ENCODE results near the gene YAP1. TPM values are rescaled to one million over a fixed set of nuclear protein-coding genes. Genes with fewer than 3 reads are reported as not detected.

The YAP1 gene
- total RNA-seq, 2 experiments from 2014 or later = not detected

DNA sequence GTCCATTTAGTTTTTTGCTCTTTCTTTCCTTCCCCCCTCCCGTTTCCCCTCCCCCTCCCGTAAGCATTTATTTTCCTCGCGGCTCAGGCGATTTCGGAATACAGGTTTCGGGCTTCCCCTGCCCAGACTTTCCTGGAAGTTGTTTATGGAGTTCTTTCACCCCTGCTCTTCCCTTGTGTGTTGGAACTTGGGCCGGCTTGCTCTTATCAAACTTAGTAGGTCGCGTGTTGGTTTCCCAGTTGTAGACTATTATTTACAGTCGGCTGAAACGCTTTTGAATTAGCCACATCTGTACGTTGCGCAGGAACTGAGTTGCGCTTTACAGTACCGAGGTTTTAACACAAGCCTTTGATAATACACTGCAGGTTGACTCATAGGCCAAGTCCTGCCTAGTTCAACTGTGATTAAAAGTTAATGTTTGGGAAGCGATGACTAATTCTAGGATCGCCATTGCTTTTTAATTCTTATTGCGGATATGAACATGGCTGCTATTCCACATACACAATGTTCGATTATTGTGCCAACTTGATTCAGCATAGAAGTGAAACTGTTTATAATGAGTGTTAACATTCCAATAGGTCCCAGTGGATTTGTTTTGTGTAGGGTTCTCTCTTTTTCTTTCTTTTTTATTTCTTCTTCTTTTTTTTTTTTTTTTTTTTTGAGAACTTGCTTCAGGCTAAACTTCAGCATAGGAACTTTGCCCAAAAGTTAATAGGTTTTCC is 1.7 kb downstream of the YAP1 start:
- no peaks in the 10 kb centered on the region for H4K20me1 ChIP-seq (ENCODE audit: insufficient read depth, low read length)
- DNase-seq (ENCODE audit: low spot score) = no peak
- no peaks in the 10 kb centered on the region for H3K9me3 ChIP-seq (ENCODE audit: low read length)
- no TSS peak for BruUV-seq (replicated peaks)
- no peaks in the 10 kb centered on the region for H3K79me2 ChIP-seq (ENCODE audit: insufficient read depth, low read depth, low read length)
- H3K4me3 ChIP-seq (ENCODE audit: low read depth, low read length, poor library complexity, severe bottlenecking) = no peak overlapping the region
- H3K4me2 ChIP-seq (ENCODE audit: low read length) = no peak overlapping the region
- no peaks in the 10 kb centered on the region for H3K36me3 ChIP-seq (ENCODE audit: insufficient read depth, low read length)
- no peaks in the 10 kb centered on the region for H3K4me1 ChIP-seq (ENCODE audit: insufficient read depth, low read length, poor library complexity, severe bottlenecking)
- TF ChIP-seq EZH2phosphoT487 (IDR thresholded peaks at IDR 0.05; ENCODE audit: borderline replicate concordance, low read depth, low read length) = no peak
- TF ChIP-seq, protein P1, sequence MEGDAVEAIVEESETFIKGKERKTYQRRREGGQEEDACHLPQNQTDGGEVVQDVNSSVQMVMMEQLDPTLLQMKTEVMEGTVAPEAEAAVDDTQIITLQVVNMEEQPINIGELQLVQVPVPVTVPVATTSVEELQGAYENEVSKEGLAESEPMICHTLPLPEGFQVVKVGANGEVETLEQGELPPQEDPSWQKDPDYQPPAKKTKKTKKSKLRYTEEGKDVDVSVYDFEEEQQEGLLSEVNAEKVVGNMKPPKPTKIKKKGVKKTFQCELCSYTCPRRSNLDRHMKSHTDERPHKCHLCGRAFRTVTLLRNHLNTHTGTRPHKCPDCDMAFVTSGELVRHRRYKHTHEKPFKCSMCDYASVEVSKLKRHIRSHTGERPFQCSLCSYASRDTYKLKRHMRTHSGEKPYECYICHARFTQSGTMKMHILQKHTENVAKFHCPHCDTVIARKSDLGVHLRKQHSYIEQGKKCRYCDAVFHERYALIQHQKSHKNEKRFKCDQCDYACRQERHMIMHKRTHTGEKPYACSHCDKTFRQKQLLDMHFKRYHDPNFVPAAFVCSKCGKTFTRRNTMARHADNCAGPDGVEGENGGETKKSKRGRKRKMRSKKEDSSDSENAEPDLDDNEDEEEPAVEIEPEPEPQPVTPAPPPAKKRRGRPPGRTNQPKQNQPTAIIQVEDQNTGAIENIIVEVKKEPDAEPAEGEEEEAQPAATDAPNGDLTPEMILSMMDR (conservative IDR thresholded peaks at IDR 0.05; ENCODE audit: low read length) = no peak
- intact Hi-C loops (cut with micrococcal nuclease; ENCODE audit: unreplicated experiment) = no loop called here
- H3K27ac ChIP-seq (ENCODE audit: low read depth, low read length, poor library complexity, severe bottlenecking) = no peak overlapping the region
- ChIA-PET POLR2A (no interaction called here), CTCF (ENCODE audit: unreplicated experiment) (no interaction called here)
- no peak overlapping the region for H2AFZ ChIP-seq (ENCODE audit: low read length)
- H3K9me2 ChIP-seq (ENCODE audit: insufficient read depth, low read length) = no peaks in the 10 kb centered on the region

DNA sequence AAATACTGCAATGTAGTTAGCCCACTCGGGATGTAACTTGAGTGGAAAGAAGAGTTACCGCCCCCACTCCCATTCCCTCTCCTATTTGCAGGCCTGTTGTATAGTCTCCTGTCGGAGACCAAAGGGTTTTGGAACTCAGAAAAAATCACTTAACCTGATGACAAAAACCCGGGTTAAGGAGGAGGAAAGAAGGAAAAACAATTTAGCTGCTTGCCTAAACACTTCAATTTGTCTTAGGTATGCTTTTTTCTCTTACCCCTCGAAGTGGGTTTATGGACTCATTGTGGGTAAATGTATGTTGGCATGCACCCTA is 2.2 kb downstream of the YAP1 start:
- DNase-seq (ENCODE audit: low spot score) = no peak
- intact Hi-C loops (cut with micrococcal nuclease; ENCODE audit: unreplicated experiment) = no loop called here
- no peak overlapping the region for H3K4me2 ChIP-seq (ENCODE audit: low read length)

DNA sequence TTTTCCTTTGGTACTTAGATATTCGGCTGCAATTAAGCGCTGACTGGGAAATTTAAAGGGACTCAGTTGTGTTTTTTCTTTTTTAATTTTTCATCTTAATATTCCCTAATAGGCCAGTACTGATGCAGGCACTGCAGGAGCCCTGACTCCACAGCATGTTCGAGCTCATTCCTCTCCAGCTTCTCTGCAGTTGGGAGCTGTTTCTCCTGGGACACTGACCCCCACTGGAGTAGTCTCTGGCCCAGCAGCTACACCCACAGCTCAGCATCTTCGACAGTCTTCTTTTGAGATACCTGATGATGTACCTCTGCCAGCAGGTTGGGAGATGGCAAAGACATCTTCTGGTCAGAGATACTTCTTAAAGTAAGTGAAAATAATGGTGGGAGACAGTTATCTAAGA is 3.8 kb downstream of the YAP1 start:
- no TSS peak for BruUV-seq (replicated peaks)
- intact Hi-C loops (cut with micrococcal nuclease; ENCODE audit: unreplicated experiment) = no loop called here
- CTCF ChIA-PET (ENCODE audit: unreplicated experiment) = no interaction called here

More for the DNA sequence above, 2.2 kb downstream of the YAP1 start:
- TF ChIP-seq EZH2phosphoT487 (IDR thresholded peaks at IDR 0.05; ENCODE audit: borderline replicate concordance, low read depth, low read length) = no peak
- TF ChIP-seq, protein P1 (conservative IDR thresholded peaks at IDR 0.05; ENCODE audit: low read length) = no peak
- H3K4me3 ChIP-seq (ENCODE audit: low read depth, low read length, poor library complexity, severe bottlenecking) = no peak overlapping the region
- H3K4me1 ChIP-seq (ENCODE audit: insufficient read depth, low read length, poor library complexity, severe bottlenecking) = no peaks in the 10 kb centered on the region
- BruUV-seq (replicated peaks) = no TSS peak
- no peaks in the 10 kb centered on the region for H3K9me2 ChIP-seq (ENCODE audit: insufficient read depth, low read length)
- CTCF ChIA-PET (ENCODE audit: unreplicated experiment) = no interaction called here
- no peaks in the 10 kb centered on the region for H3K79me2 ChIP-seq (ENCODE audit: insufficient read depth, low read depth, low read length)
- H2AFZ ChIP-seq (ENCODE audit: low read length) = no peak overlapping the region
- no peak overlapping the region for H3K27ac ChIP-seq (ENCODE audit: low read depth, low read length, poor library complexity, severe bottlenecking)
- no peaks in the 10 kb centered on the region for H3K9me3 ChIP-seq (ENCODE audit: low read length)
- POLR2A ChIA-PET = no interaction called here
- no peaks in the 10 kb centered on the region for H3K36me3 ChIP-seq (ENCODE audit: insufficient read depth, low read length)
- H4K20me1 ChIP-seq (ENCODE audit: insufficient read depth, low read length) = no peaks in the 10 kb centered on the region

More for the DNA sequence above, 3.8 kb downstream of the YAP1 start:
- Histone ChIP-seq H3K4me3 (ENCODE audit: low read depth, low read length, poor library complexity, severe bottlenecking) (no peak overlapping the region), H3K4me1 (ENCODE audit: insufficient read depth, low read length, poor library complexity, severe bottlenecking) (no peaks in the 10 kb centered on the region), H3K27ac (ENCODE audit: low read depth, low read length, poor library complexity, severe bottlenecking) (no peak overlapping the region), H3K9me3 (ENCODE audit: low read length) (no peaks in the 10 kb centered on the region), H2AFZ (ENCODE audit: low read length) (no peak overlapping the region), H3K36me3 (ENCODE audit: insufficient read depth, low read length) (no peaks in the 10 kb centered on the region), H3K4me2 (ENCODE audit: low read length) (no peak overlapping the region), H3K79me2 (ENCODE audit: insufficient read depth, low read depth, low read length) (no peaks in the 10 kb centered on the region), H3K9me2 (ENCODE audit: insufficient read depth, low read length) (no peaks in the 10 kb centered on the region), H4K20me1 (ENCODE audit: insufficient read depth, low read length) (no peaks in the 10 kb centered on the region)
- TF ChIP-seq EZH2phosphoT487 (IDR thresholded peaks at IDR 0.05; ENCODE audit: borderline replicate concordance, low read depth, low read length) = no peak
- TF ChIP-seq, protein P1 (conservative IDR thresholded peaks at IDR 0.05; ENCODE audit: low read length) = no peak
- POLR2A ChIA-PET = no interaction called here
- DNase-seq (ENCODE audit: low spot score) = no peak

Data from OCI-LY7 (cell line).